Upper lobe of right lung (tissue), 1 donor: Measurements from ENCODE around the gene TSGA10. TPM values are rescaled to one million over a fixed set of nuclear protein-coding genes. Genes with fewer than 3 reads are reported as not detected.
"Not testable (repeated sequence)": the region's sequence is repeated elsewhere in the genome, so short reads cannot be mapped to it uniquely, and the experiment has no call there.

Source experiments
- ATAC-seq: fragments of 200-7000 bp; cut with Tn5 transposase; one replicate; pipeline ENCODE4 v1.9.1; 2020; ENCODE audit warnings: mild to moderate bottlenecking, moderate library complexity
- DNase-seq: peaks from one replicate; pipeline ENCODE4 v3.0.0-alpha.2; 2020
- H3K27ac ChIP-seq: fragments of 200-600 bp; one replicate; pipeline ENCODE4 v1.8.0; 2022
- H3K27me3 ChIP-seq: fragments of 200-600 bp; one replicate; pipeline ENCODE4 v1.8.0; 2022; ENCODE audit warnings: mild to moderate bottlenecking
- H3K36me3 ChIP-seq: fragments of 200-600 bp; one replicate; pipeline ENCODE4 v1.8.0; 2022
- H3K4me1 ChIP-seq: fragments of 200-600 bp; one replicate; pipeline ENCODE4 v1.8.0; 2022
- H3K4me3 ChIP-seq: fragments of 200-600 bp; one replicate; pipeline ENCODE4 v1.8.0; 2022; ENCODE audit warnings: mild to moderate bottlenecking
- H3K9me3 ChIP-seq: fragments of 200-600 bp; one replicate; pipeline ENCODE4 v1.8.0; 2022
- CTCF ChIP-seq: fragments of 200-600 bp; IDR thresholded peaks from one replicate; pipeline ENCODE4 v1.8.0; 2022; ENCODE audit warnings: antibody characterized with exemption
- intact Hi-C: fragments of 100-400 bp; cut with DNase I; formaldehyde crosslinking; loops from one replicate; pipeline ENCODE4 v1.11.0; 2022
- total RNA-seq: library from RNA; stranded (reverse); fragmentation: NEBNext Ultra II Directional; extraction: Animal tissue kit (Norgen Biotek cat#: 25700); gene quantifications from one replicate; pipeline ENCODE4 v1.2.1, GENCODE V29; 2021
- donor health status: DM: no; HTN: yes; CAD: no; lungs with severe emphysema.

Gene TSGA10
- total RNA-seq, 1 donor from 2014 or later: 7.6 TPM

GRCh38 chr2:99081891-99082290 lies 72.9 kb downstream of the TSGA10 start:
- no peak overlapping the region for H3K4me3 ChIP-seq

GRCh38 chr2:99079226-99079625 lies 75.5 kb downstream of the TSGA10 start:
- DNase-seq: no peak
- ATAC-seq: no peak

More at GRCh38 chr2:99081891-99082290, 72.9 kb downstream of the TSGA10 start:
- Histone ChIP-seq H3K27me3 (peaks cover 7% of the 10 kb centered on the region), H3K27ac (no peak overlapping the region), H3K36me3 (no peaks in the 10 kb centered on the region), H3K4me1 (no peaks in the 10 kb centered on the region), H3K9me3 (no peaks in the 10 kb centered on the region)
- no peak for DNase-seq
- no peak for TF ChIP-seq CTCF
- no peak for ATAC-seq
- intact Hi-C loops: no loop called here

DNA sequence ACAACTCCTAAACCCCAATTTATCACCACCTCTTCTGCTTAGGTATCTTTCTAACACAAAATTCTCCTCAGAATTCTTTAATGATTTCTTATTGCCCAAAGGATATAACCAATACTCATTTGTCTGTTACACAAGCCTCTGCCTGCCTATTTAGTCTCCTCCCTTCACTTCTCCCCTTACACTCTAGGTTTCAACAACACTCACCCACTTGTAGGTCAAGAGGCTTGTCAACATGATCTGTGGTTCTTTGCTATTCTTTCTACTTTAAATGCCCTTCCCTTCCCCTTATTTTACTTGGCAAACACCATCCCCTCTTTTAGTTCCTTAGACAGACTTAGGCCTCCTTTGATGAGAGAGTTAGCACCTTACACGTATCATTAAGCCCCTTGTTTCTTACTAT lies 82.2 kb downstream of the TSGA10 start:
- DNase-seq (no peak), ATAC-seq (peak; percentile 82)
- no peak for TF ChIP-seq CTCF
- Histone ChIP-seq H3K4me1 (no peaks in the 10 kb centered on the region), H3K9me3 (no peaks in the 10 kb centered on the region), H3K27me3 (no peaks in the 10 kb centered on the region), H3K27ac (no peak overlapping the region), H3K4me3 (no peak overlapping the region), H3K36me3 (no peaks in the 10 kb centered on the region)
- intact Hi-C loops: no loop called here

More at GRCh38 chr2:99079226-99079625, 75.5 kb downstream of the TSGA10 start:
- intact Hi-C loops: no loop called here
- H3K36me3 ChIP-seq: no peaks in the 10 kb centered on the region
- H3K27ac ChIP-seq: no peak overlapping the region
- H3K4me1 ChIP-seq: no peaks in the 10 kb centered on the region
- H3K27me3 ChIP-seq: peaks cover 7% of the 10 kb centered on the region
- TF ChIP-seq CTCF: no peak
- no peaks in the 10 kb centered on the region for H3K9me3 ChIP-seq
- H3K4me3 ChIP-seq: no peak overlapping the region

DNA sequence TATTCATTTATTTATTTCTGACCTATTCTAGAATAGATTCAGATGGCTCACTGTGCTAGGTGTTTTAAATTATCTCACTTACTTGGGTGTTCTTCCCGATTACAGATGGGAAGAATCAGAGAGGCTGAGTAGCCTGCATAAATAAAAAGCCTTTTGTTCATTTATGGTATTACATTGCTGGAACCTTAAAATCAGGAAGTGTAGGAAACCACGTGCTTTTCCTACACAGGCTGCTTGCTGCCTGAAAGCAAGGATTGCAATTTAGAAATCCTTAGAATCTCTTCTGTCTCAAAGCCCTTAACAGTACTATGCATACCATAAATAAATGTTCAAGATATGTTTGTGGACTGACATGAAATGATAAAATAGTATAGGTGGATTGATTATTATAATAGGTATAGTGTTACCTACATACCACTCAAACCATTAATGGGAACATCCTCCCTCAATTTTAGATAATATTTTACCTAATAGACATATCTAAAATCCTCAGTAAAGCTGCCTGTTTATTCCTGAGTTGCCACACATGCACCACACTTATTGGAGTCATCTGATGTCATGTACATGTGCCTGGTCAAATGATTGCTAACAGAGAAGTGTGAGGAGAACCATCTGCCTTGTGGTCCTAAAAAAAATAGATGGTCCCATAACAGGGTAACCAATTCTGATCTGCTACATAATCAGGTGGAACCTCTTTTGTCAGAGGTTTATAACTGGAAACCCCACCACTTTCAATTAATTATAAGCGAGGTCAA lies 86.7 kb downstream of the TSGA10 start:
- Histone ChIP-seq H3K27ac (no peak overlapping the region), H3K36me3 (no peaks in the 10 kb centered on the region), H3K4me1 (no peaks in the 10 kb centered on the region), H3K4me3 (no peak overlapping the region), H3K9me3 (no peaks in the 10 kb centered on the region), H3K27me3 (no peaks in the 10 kb centered on the region)
- intact Hi-C loops: no loop called here
- DNase-seq (no peak), ATAC-seq (no peak)
- no peak for TF ChIP-seq CTCF

DNA sequence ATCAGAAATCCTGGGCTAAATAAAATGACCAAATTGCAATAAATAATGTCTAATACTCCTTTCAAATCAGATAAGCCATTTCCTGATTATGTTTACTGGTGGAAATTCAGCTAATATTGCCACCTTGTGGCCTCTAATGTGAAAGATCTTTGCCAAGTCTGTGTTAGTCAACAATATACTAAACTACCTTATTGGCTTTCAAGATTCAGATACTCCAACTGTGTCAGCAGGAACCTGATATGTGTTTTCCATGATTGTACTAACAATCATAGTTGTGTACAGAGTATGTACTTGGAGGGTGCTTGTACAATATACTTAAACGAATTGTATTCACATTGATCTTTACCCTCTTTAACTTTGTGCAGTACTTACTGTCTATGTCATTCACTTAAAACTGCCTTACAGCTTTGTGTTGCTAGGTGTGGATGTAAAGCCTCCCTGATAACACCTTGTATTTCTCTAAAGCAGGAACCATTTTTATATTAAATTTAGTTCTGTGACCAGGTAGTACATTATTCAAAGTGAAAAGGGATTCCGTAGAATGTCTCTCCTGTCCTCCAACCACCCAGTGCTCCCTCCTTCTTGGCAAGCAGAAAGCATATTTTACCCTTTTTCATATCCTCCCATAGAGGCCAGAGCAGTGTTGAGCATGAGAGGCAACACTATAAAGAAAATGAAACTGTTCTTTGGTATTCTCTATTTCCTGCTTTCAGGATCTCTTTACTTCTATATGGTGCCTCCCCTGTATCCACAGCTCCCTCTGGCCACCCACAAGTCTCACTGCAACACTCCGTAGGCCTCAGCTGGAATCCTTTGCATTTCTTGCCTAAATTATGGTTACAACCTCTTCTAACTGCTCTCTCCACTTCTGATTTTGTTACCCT lies 88.4 kb downstream of the TSGA10 start:
- intact Hi-C loops: no loop called here
- Histone ChIP-seq H3K9me3 (no peaks in the 10 kb centered on the region), H3K27me3 (no peaks in the 10 kb centered on the region), H3K4me1 (no peaks in the 10 kb centered on the region), H3K36me3 (no peaks in the 10 kb centered on the region), H3K27ac (peak overlapping the region; percentile 20), H3K4me3 (no peak overlapping the region)
- no peak for DNase-seq
- TF ChIP-seq CTCF: peak; percentile 55
- peak; percentile 93 for ATAC-seq

- H3K9me3 ChIP-seq, H3K27ac ChIP-seq, DNase-seq, H3K4me1 ChIP-seq, H3K27me3 ChIP-seq, ATAC-seq, intact Hi-C loops, H3K4me3 ChIP-seq, H3K36me3 ChIP-seq: not testable (repeated sequence)
These were observed 105.6 kb downstream of the TSGA10 start for GRCh38 chr2:99049187-99049586.

GRCh38 chr2:99040736-99041300 lies 113.9 kb downstream of the TSGA10 start:
- H3K36me3 ChIP-seq, DNase-seq, H3K4me1 ChIP-seq, H3K4me3 ChIP-seq, ATAC-seq, H3K27me3 ChIP-seq, intact Hi-C loops, H3K9me3 ChIP-seq, H3K27ac ChIP-seq: not testable (repeated sequence)
